ENCODE data around the gene C18orf32.
"Not testable (repeated sequence)": the region's sequence is repeated elsewhere in the genome, so short reads cannot be mapped to it uniquely, and the experiment has no call there.

The C18orf32 gene

DNA sequence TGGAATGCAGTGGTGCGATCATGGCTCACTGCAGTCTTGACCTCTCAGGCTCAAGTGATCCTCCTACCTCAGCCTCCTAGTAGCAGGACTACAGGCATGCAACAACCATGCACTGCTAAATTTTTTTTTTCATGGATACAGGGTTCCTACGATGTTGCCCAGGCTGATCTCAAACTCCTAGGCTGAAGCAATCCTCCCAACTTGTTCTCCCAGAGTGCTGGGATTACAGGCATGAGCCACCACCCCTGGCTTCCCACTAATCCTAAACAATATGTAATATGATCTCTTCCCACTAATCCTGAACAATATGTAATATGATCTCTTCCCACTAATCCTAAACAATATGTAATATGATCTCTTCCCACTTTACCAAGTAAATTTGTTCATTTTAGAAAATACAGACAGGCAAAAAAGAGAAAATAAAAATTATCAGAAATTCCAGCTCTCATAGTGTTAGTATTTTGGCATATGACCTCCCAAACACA lies 33.7 kb upstream of the C18orf32 start:
- Histone ChIP-seq H3K4me3 (ENCODE audit: low read length in 2 of 2) (no peak overlapping the region), H3K27ac (ENCODE audit: low read length) (no peak overlapping the region), H3K4me1 (ENCODE audit: control insufficient read depth, insufficient read depth, low read length) (no peaks in the 10 kb centered on the region), H3K9ac (ENCODE audit: low read length in 2 of 2) (no peak overlapping the region), H3K36me3 (ENCODE audit: control insufficient read depth in 2 of 2, insufficient read depth in 2 of 2, low read length in 2 of 2) (no peaks in the 10 kb centered on the region), H3K27me3 (ENCODE audit: control insufficient read depth in 1 of 2, insufficient read depth in 2 of 2, low read length in 2 of 2) (no peaks in the 10 kb centered on the region), H3K9me3 (ENCODE audit: control insufficient read depth in 2 of 2, low read length in 2 of 2) (no peaks in the 10 kb centered on the region)

- no peaks in the 10 kb centered on the region for H3K36me3 ChIP-seq (ENCODE audit: control insufficient read depth in 2 of 2, insufficient read depth in 2 of 2, low read length in 2 of 2)
- H3K4me1 ChIP-seq (ENCODE audit: control insufficient read depth, insufficient read depth, low read length): no peaks in the 10 kb centered on the region
- no peaks in the 10 kb centered on the region for H3K27me3 ChIP-seq (ENCODE audit: control insufficient read depth in 1 of 2, insufficient read depth in 2 of 2, low read length in 2 of 2)
- no peak overlapping the region for H3K27ac ChIP-seq (ENCODE audit: low read length)
- no peaks in the 10 kb centered on the region for H3K9me3 ChIP-seq (ENCODE audit: control insufficient read depth in 2 of 2, low read length in 2 of 2)
- no peak overlapping the region for H3K4me3 ChIP-seq (ENCODE audit: low read length in 2 of 2)
- no peak overlapping the region for H3K9ac ChIP-seq (ENCODE audit: low read length in 2 of 2)
Observed at GRCh38 chr18:49519101-49519971, 32.3 kb upstream of the C18orf32 start.

DNA sequence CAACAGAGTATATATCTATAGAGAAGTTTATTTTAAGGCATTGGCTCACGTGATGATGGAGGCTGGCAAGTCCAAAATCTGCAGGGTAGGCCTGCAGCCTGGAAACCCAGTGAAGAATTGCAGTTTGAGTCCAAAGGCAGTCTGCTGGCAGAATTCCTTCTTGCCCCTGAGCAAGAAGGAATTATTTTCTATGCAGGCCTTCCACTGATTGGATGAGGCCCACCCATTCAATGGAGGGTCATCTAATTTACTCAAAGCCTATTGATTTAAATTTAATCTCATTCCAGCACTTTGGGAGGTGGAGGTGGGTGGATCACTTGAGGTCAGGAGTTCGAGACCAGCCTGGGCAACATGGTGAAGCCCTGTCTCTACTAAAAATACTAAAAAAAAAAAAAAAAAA lies 30.4 kb upstream of the C18orf32 start:
- no peaks in the 10 kb centered on the region for H3K27me3 ChIP-seq (ENCODE audit: control insufficient read depth in 1 of 2, insufficient read depth in 2 of 2, low read length in 2 of 2)
- H3K4me3 ChIP-seq (ENCODE audit: low read length in 2 of 2): no peak overlapping the region
- H3K4me1 ChIP-seq (ENCODE audit: control insufficient read depth, insufficient read depth, low read length): no peaks in the 10 kb centered on the region
- H3K9ac ChIP-seq (ENCODE audit: low read length in 2 of 2): no peak overlapping the region
- H3K9me3 ChIP-seq (ENCODE audit: control insufficient read depth in 2 of 2, low read length in 2 of 2): no peaks in the 10 kb centered on the region
- H3K36me3 ChIP-seq (ENCODE audit: control insufficient read depth in 2 of 2, insufficient read depth in 2 of 2, low read length in 2 of 2): no peaks in the 10 kb centered on the region
- no peak overlapping the region for H3K27ac ChIP-seq (ENCODE audit: low read length)

DNA sequence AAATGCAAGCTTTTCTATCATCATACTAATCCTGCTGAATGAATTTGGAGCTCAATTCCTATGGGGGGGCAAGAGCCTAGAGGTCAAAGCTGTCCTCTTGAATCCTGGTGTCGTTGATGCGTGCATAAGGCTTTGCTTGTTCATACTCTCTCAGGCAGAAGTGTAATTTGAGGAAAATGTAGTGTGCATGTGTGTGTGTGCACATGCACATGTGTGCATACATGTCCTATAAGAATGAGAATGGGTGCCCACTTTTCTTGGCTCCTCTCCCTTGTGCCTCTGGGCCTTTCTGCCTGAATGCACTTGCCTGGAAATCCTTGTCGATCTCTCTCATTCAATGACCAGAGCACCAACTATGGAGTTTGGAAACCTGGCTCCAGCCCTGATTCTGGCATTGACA lies 28.5 kb upstream of the C18orf32 start:
- H3K9me3 ChIP-seq (ENCODE audit: control insufficient read depth in 2 of 2, low read length in 2 of 2): no peaks in the 10 kb centered on the region
- no peak overlapping the region for H3K9ac ChIP-seq (ENCODE audit: low read length in 2 of 2)
- H3K27me3 ChIP-seq (ENCODE audit: control insufficient read depth in 1 of 2, insufficient read depth in 2 of 2, low read length in 2 of 2): no peaks in the 10 kb centered on the region
- H3K4me3 ChIP-seq (ENCODE audit: low read length in 2 of 2): no peak overlapping the region
- H3K4me1 ChIP-seq (ENCODE audit: control insufficient read depth, insufficient read depth, low read length): no peaks in the 10 kb centered on the region
- no peak overlapping the region for H3K27ac ChIP-seq (ENCODE audit: low read length)
- H3K36me3 ChIP-seq (ENCODE audit: control insufficient read depth in 2 of 2, insufficient read depth in 2 of 2, low read length in 2 of 2): no peaks in the 10 kb centered on the region

DNA sequence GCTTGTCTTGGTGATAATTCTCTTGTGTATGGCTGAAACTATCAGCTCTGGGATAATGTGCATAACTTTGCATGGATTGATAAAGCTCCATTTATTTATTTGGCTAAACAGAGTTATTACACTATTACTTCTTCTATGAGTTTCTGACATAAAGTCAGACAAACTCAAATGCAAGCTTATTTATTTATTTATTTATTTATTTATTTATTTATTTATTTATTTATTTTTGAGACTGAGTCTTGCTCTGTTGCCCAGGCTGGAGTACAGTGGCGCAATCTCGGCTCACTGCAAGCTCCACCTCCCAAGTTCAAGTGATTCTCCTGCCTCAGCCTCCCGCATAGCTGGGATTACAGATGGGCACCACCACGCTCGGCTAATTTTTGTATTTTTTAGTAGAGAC lies 28.0 kb upstream of the C18orf32 start:
- H3K4me3 ChIP-seq (ENCODE audit: low read length in 2 of 2); H3K36me3 ChIP-seq (ENCODE audit: control insufficient read depth in 2 of 2, insufficient read depth in 2 of 2, low read length in 2 of 2); H3K27ac ChIP-seq (ENCODE audit: low read length); H3K4me1 ChIP-seq (ENCODE audit: control insufficient read depth, insufficient read depth, low read length); H3K9ac ChIP-seq (ENCODE audit: low read length in 2 of 2); H3K9me3 ChIP-seq (ENCODE audit: control insufficient read depth in 2 of 2, low read length in 2 of 2); H3K27me3 ChIP-seq (ENCODE audit: control insufficient read depth in 1 of 2, insufficient read depth in 2 of 2, low read length in 2 of 2): not testable (repeated sequence)

DNA sequence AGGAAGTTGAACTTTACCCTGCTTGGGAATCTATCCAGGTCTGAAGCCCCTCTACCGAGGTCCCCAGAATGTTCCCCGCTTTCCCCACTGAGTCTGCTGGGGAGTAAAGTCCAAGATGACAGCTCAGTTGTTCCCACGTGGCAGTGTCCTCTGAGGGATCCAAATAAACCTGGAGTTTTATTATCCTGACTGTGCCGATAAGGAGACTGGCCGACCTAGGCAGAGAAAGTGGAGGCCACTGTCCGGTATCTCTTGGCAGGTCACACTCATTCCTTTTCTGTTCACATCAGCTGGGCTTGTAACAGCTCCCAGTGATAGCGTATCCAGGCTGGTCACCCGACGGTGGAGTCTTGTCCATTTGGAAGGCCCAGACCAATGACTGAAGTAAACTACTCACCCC lies 27.5 kb upstream of the C18orf32 start:
- H3K4me3 ChIP-seq (ENCODE audit: low read length in 2 of 2): no peak overlapping the region

DNA sequence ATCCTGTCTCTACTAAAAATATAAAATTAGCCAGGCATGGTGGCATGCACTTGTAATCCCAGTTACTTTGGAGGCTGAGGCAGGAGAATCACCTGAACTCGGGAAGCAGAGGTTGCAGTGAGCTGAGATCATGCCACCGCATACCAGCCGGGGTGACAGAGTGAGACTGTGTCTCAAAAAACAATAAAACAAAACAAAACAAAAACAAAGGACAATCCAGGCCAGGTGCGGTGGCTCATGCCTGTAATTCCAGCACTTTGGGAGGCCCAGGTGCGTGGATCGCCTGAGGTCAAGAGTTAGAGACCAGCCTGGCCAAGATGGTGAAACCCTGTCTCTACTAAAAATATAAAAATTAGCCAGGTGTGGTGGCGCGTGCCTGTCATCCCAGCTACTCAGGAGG lies 25.8 kb upstream of the C18orf32 start:
- not testable (repeated sequence) for H3K4me3 ChIP-seq (ENCODE audit: low read length in 2 of 2); H3K4me1 ChIP-seq (ENCODE audit: control insufficient read depth, insufficient read depth, low read length); H3K27me3 ChIP-seq (ENCODE audit: control insufficient read depth in 1 of 2, insufficient read depth in 2 of 2, low read length in 2 of 2)

More for the DNA sequence above, 27.5 kb upstream of the C18orf32 start:
- H3K36me3 ChIP-seq (ENCODE audit: control insufficient read depth in 2 of 2, insufficient read depth in 2 of 2, low read length in 2 of 2): no peaks in the 10 kb centered on the region
- no peak overlapping the region for H3K9ac ChIP-seq (ENCODE audit: low read length in 2 of 2)
- H3K4me1 ChIP-seq (ENCODE audit: control insufficient read depth, insufficient read depth, low read length): no peaks in the 10 kb centered on the region
- H3K9me3 ChIP-seq (ENCODE audit: control insufficient read depth in 2 of 2, low read length in 2 of 2): no peaks in the 10 kb centered on the region
- no peak overlapping the region for H3K27ac ChIP-seq (ENCODE audit: low read length)
- H3K27me3 ChIP-seq (ENCODE audit: control insufficient read depth in 1 of 2, insufficient read depth in 2 of 2, low read length in 2 of 2): no peaks in the 10 kb centered on the region

GRCh38 chr18:49510393-49511115 lies 23.5 kb upstream of the C18orf32 start:
- Histone ChIP-seq H3K4me1 (ENCODE audit: control insufficient read depth, insufficient read depth, low read length) (no peaks in the 10 kb centered on the region), H3K27ac (ENCODE audit: low read length) (no peak overlapping the region), H3K36me3 (ENCODE audit: control insufficient read depth in 2 of 2, insufficient read depth in 2 of 2, low read length in 2 of 2) (no peaks in the 10 kb centered on the region), H3K9ac (ENCODE audit: low read length in 2 of 2) (no peak overlapping the region), H3K4me3 (ENCODE audit: low read length in 2 of 2) (no peak overlapping the region), H3K9me3 (ENCODE audit: control insufficient read depth in 2 of 2, low read length in 2 of 2) (no peaks in the 10 kb centered on the region), H3K27me3 (ENCODE audit: control insufficient read depth in 1 of 2, insufficient read depth in 2 of 2, low read length in 2 of 2) (peaks cover 0 to 2% of the 10 kb centered on the region in 2 donors)

More for the DNA sequence above, 25.8 kb upstream of the C18orf32 start:
- H3K36me3 ChIP-seq (ENCODE audit: control insufficient read depth in 2 of 2, insufficient read depth in 2 of 2, low read length in 2 of 2); H3K9me3 ChIP-seq (ENCODE audit: control insufficient read depth in 2 of 2, low read length in 2 of 2); H3K27ac ChIP-seq (ENCODE audit: low read length); H3K9ac ChIP-seq (ENCODE audit: low read length in 2 of 2): not testable (repeated sequence)

DNA sequence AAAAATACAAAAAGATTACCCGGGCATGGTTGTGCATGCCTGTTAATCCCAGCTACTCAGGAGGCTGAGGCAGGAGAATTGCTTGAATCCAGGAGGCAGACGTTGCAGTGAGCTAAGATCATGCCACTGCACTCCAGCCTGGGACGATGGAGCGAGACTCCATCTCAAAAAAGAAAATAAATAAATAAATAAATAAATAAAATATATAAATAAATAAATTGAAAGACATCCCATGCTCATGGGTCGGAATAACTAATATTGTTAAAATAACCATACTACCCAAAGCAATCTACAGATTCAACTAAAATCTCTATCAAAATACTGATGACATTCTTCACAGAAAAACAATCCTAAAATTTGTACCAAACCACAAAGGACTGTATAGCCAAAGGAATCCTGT lies 19.4 kb upstream of the C18orf32 start:
- not testable (repeated sequence) for H3K27me3 ChIP-seq (ENCODE audit: control insufficient read depth in 1 of 2, insufficient read depth in 2 of 2, low read length in 2 of 2); H3K4me1 ChIP-seq (ENCODE audit: control insufficient read depth, insufficient read depth, low read length); H3K9ac ChIP-seq (ENCODE audit: low read length in 2 of 2); H3K36me3 ChIP-seq (ENCODE audit: control insufficient read depth in 2 of 2, insufficient read depth in 2 of 2, low read length in 2 of 2); H3K4me3 ChIP-seq (ENCODE audit: low read length in 2 of 2); H3K9me3 ChIP-seq (ENCODE audit: control insufficient read depth in 2 of 2, low read length in 2 of 2); H3K27ac ChIP-seq (ENCODE audit: low read length)

GRCh38 chr18:49503931-49504330 lies 16.9 kb upstream of the C18orf32 start:
- Histone ChIP-seq H3K4me1 (ENCODE audit: control insufficient read depth, insufficient read depth, low read length) (no peaks in the 10 kb centered on the region), H3K4me3 (ENCODE audit: low read length in 2 of 2) (no peak overlapping the region), H3K27ac (ENCODE audit: low read length) (no peak overlapping the region), H3K36me3 (ENCODE audit: control insufficient read depth in 2 of 2, insufficient read depth in 2 of 2, low read length in 2 of 2) (no peaks in the 10 kb centered on the region), H3K27me3 (ENCODE audit: control insufficient read depth in 1 of 2, insufficient read depth in 2 of 2, low read length in 2 of 2) (peaks cover 8 to 10% of the 10 kb centered on the region in 2 donors), H3K9me3 (ENCODE audit: control insufficient read depth in 2 of 2, low read length in 2 of 2) (no peaks in the 10 kb centered on the region), H3K9ac (ENCODE audit: low read length in 2 of 2) (no peak overlapping the region)
